GM21447 (cell line): ENCODE measurements around the gene SSU72.

ENCODE experiments used
- ATAC-seq: cut with Tn5 transposase; IDR thresholded peaks from one replicate; pipeline ENCODE4 v1.9.1; 2021; ENCODE audit not compliant: unreplicated experiment

SSU72 gene

GRCh38 chr1:1612104-1612400, 37.4 kb upstream of the SSU72 start:
- ATAC-seq: no peak

- ATAC-seq: no peak
Measured at GRCh38 chr1:1610796-1611195, 36.1 kb upstream of the SSU72 start.

- ATAC-seq: no peak
Measured at GRCh38 chr1:1609822-1610485, 35.3 kb upstream of the SSU72 start.

- no peak for ATAC-seq
Measured at GRCh38 chr1:1606232-1606631, 31.6 kb upstream of the SSU72 start.

GRCh38 chr1:1605724-1606123, 31.1 kb upstream of the SSU72 start:
- no peak for ATAC-seq

- no peak for ATAC-seq
Measured at GRCh38 chr1:1605034-1605591, 30.4 kb upstream of the SSU72 start.

GRCh38 chr1:1604374-1605033, 29.8 kb upstream of the SSU72 start:
- no peak for ATAC-seq

GRCh38 chr1:1603671-1604373, 29.2 kb upstream of the SSU72 start:
- ATAC-seq: no peak

GRCh38 chr1:1602968-1603506, 28.4 kb upstream of the SSU72 start:
- no peak for ATAC-seq

- ATAC-seq: no peak
Measured at GRCh38 chr1:1602304-1602967, 27.8 kb upstream of the SSU72 start.

- ATAC-seq: no peak
Measured at GRCh38 chr1:1601564-1602303, 27.1 kb upstream of the SSU72 start.

GRCh38 chr1:1600861-1601563, 26.3 kb upstream of the SSU72 start:
- ATAC-seq: no peak

GRCh38 chr1:1599935-1600860, 25.5 kb upstream of the SSU72 start, which contains the start of gene FNDC10:
FNDC10 (minus strand) TSS chr1:1600135; CDS start chr1:1600015, 120 bp downstream.
- no peak for ATAC-seq

GRCh38 chr1:1599030-1599934, 24.6 kb upstream of the SSU72 start:
- no peak for ATAC-seq

GRCh38 chr1:1598720-1599029, 24.0 kb upstream of the SSU72 start:
- ATAC-seq: no peak

GRCh38 chr1:1598051-1598719, 23.5 kb upstream of the SSU72 start:
- no peak for ATAC-seq

- ATAC-seq: no peak
Measured at GRCh38 chr1:1597275-1597930, 22.7 kb upstream of the SSU72 start.
